ENCODE measurements around the gene STT3A. TPM values are rescaled to one million over a fixed set of nuclear protein-coding genes. Genes with fewer than 3 reads are reported as not detected.

STT3A gene
- total RNA-seq, 1 experiment from 2014 or later, result 156 TPM

DNA sequence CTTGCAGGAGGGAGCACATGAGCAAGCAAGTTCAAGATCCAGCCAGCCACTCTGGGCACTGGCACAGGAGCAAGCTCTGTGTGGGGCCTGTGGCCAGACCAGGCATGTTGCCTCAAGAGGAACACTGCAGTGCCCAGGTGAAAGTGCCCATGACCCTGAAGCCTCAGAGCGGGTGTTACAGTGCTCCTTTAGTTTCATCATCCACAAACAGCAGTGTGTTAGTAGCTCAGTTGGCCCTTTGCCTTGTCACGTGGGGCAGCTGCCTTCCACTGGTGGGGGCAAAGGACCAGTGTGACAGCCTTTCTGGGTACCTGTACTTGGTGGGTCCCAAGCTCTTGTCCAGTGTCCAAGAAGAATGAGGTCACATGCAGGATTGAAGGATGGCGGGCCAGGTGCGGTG is 26.4 kb upstream of the STT3A start:
- no peak overlapping the region for H3K4me2 ChIP-seq (ENCODE audit: low read length)
- CTCF ChIA-PET, result no interaction called here

More for the DNA sequence above, 26.4 kb upstream of the STT3A start:
- Histone ChIP-seq H3K79me2 (ENCODE audit: insufficient read depth, low read length) (peaks cover 18% of the 10 kb centered on the region), H3K36me3 (ENCODE audit: control insufficient read depth in 1 of 2, insufficient read depth in 2 of 2, low read length in 2 of 2) (no peaks in the 10 kb centered on the region), H3K9me3 (ENCODE audit: control insufficient read depth in 1 of 2, insufficient read depth in 1 of 2, low read depth in 1 of 2, low read length in 2 of 2) (no peaks in the 10 kb centered on the region), H3K27ac (ENCODE audit: low read depth, low read length) (no peak overlapping the region), H3K4me1 (ENCODE audit: control insufficient read depth in 1 of 2, insufficient read depth in 2 of 2, low read length in 2 of 2) (peaks cover 8 to 11% of the 10 kb centered on the region in 2 experiments), H2AFZ (ENCODE audit: low read depth, low read length, poor library complexity, severe bottlenecking) (no peak overlapping the region), H3K4me3 (replicated peaks in 1 of 2; ENCODE audit: low read depth in 1 of 2, low read length in 2 of 2) (no peak overlapping the region), H3K9ac (ENCODE audit: low read length) (no peak overlapping the region), H3K27me3 (ENCODE audit: insufficient read depth, low read length) (no peaks in the 10 kb centered on the region), H3K9me2 (ENCODE audit: insufficient read depth) (no peaks in the 10 kb centered on the region), H4K20me1 (ENCODE audit: insufficient read depth) (no peaks in the 10 kb centered on the region)
- ATAC-seq (no peak), DNase-seq (ENCODE audit: low read depth, low spot score) (no peak)
- TF ChIP-seq, protein P1, sequence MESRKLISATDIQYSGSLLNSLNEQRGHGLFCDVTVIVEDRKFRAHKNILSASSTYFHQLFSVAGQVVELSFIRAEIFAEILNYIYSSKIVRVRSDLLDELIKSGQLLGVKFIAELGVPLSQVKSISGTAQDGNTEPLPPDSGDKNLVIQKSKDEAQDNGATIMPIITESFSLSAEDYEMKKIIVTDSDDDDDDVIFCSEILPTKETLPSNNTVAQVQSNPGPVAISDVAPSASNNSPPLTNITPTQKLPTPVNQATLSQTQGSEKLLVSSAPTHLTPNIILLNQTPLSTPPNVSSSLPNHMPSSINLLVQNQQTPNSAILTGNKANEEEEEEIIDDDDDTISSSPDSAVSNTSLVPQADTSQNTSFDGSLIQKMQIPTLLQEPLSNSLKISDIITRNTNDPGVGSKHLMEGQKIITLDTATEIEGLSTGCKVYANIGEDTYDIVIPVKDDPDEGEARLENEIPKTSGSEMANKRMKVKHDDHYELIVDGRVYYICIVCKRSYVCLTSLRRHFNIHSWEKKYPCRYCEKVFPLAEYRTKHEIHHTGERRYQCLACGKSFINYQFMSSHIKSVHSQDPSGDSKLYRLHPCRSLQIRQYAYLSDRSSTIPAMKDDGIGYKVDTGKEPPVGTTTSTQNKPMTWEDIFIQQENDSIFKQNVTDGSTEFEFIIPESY (IDR thresholded peaks at IDR 0.05; ENCODE audit: extremely low read depth, insufficient replicate concordance, low read length), result no peak
- TF ChIP-seq SRF (IDR thresholded peaks at IDR 0.05; ENCODE audit: low read depth) (no peak), FOSL1 (IDR thresholded peaks at IDR 0.05; ENCODE audit: low read depth) (no peak), SP1 (IDR thresholded peaks at IDR 0.05; ENCODE audit: low read depth) (no peak), ZFX (IDR thresholded peaks at IDR 0.05) (no peak), EZH2 (IDR thresholded peaks at IDR 0.05) (no peak), ZNF274 (IDR thresholded peaks at IDR 0.05; ENCODE audit: low read depth, low read length) (no peak), POLR2A (IDR thresholded peaks at IDR 0.05; ENCODE audit: borderline replicate concordance, extremely low read depth, insufficient read depth, insufficient read length) (no peak), SIN3A (IDR thresholded peaks at IDR 0.05; ENCODE audit: low read depth) (no peak), ELF1 (IDR thresholded peaks at IDR 0.05; ENCODE audit: borderline replicate concordance, low read depth) (no peak), EZH2phosphoT487 (IDR thresholded peaks at IDR 0.05; ENCODE audit: borderline replicate concordance) (no peak), CBX3 (IDR thresholded peaks at IDR 0.05; ENCODE audit: low read depth) (no peak), JUND (IDR thresholded peaks at IDR 0.05) (no peak), CEBPB (IDR thresholded peaks at IDR 0.05; ENCODE audit: low read depth) (no peak), POLR2AphosphoS5 (IDR thresholded peaks at IDR 0.05; ENCODE audit: low read depth, low read length) (no peak), RAD21 (IDR thresholded peaks at IDR 0.05; ENCODE audit: low read depth) (no peak), TCF7L2 (IDR thresholded peaks at IDR 0.05; ENCODE audit: borderline replicate concordance, extremely low read depth, insufficient read depth, insufficient read length) (no peak)
- TF ChIP-seq, protein P2, sequence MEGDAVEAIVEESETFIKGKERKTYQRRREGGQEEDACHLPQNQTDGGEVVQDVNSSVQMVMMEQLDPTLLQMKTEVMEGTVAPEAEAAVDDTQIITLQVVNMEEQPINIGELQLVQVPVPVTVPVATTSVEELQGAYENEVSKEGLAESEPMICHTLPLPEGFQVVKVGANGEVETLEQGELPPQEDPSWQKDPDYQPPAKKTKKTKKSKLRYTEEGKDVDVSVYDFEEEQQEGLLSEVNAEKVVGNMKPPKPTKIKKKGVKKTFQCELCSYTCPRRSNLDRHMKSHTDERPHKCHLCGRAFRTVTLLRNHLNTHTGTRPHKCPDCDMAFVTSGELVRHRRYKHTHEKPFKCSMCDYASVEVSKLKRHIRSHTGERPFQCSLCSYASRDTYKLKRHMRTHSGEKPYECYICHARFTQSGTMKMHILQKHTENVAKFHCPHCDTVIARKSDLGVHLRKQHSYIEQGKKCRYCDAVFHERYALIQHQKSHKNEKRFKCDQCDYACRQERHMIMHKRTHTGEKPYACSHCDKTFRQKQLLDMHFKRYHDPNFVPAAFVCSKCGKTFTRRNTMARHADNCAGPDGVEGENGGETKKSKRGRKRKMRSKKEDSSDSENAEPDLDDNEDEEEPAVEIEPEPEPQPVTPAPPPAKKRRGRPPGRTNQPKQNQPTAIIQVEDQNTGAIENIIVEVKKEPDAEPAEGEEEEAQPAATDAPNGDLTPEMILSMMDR (IDR thresholded peaks at IDR 0.05 in 2 of 3, conservative IDR thresholded peaks at IDR 0.05 in 1 of 3; ENCODE audit: borderline replicate concordance in 1 of 3, insufficient read depth in 1 of 3, low read depth in 2 of 3, low read length in 2 of 3), result no peak
- TF ChIP-seq, protein P3, sequence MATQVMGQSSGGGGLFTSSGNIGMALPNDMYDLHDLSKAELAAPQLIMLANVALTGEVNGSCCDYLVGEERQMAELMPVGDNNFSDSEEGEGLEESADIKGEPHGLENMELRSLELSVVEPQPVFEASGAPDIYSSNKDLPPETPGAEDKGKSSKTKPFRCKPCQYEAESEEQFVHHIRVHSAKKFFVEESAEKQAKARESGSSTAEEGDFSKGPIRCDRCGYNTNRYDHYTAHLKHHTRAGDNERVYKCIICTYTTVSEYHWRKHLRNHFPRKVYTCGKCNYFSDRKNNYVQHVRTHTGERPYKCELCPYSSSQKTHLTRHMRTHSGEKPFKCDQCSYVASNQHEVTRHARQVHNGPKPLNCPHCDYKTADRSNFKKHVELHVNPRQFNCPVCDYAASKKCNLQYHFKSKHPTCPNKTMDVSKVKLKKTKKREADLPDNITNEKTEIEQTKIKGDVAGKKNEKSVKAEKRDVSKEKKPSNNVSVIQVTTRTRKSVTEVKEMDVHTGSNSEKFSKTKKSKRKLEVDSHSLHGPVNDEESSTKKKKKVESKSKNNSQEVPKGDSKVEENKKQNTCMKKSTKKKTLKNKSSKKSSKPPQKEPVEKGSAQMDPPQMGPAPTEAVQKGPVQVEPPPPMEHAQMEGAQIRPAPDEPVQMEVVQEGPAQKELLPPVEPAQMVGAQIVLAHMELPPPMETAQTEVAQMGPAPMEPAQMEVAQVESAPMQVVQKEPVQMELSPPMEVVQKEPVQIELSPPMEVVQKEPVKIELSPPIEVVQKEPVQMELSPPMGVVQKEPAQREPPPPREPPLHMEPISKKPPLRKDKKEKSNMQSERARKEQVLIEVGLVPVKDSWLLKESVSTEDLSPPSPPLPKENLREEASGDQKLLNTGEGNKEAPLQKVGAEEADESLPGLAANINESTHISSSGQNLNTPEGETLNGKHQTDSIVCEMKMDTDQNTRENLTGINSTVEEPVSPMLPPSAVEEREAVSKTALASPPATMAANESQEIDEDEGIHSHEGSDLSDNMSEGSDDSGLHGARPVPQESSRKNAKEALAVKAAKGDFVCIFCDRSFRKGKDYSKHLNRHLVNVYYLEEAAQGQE (IDR thresholded peaks at IDR 0.05; ENCODE audit: low read depth), result no peak
- TF ChIP-seq, protein P4, sequence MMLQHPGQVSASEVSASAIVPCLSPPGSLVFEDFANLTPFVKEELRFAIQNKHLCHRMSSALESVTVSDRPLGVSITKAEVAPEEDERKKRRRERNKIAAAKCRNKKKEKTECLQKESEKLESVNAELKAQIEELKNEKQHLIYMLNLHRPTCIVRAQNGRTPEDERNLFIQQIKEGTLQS (IDR thresholded peaks at IDR 0.05), result no peak
- POLR2A ChIA-PET, result no interaction called here
- RAD21 ChIA-PET (ENCODE audit: low non-redundant PET in 1 of 2, low total read pairs in 2 of 2, uncharacterized antibody in 2 of 2, unreplicated experiment in 2 of 2), result no interaction called here
- no TSS peak for BruUV-seq (replicated peaks)
- intact Hi-C loops (cut with micrococcal nuclease), result no loop called here
